Endothelial cell of umbilical vein (primary cell): Measurements from ENCODE around the gene C1orf198. TPM values are rescaled to one million over a fixed set of nuclear protein-coding genes. Genes with fewer than 3 reads are reported as not detected.
"Not testable (repeated sequence)": the region's sequence is repeated elsewhere in the genome, so short reads cannot be mapped to it uniquely, and the experiment has no call there.

ENCODE experiments used
- BruUV-seq: library from RNA; stranded (reverse); fragments of 400-500 nt; replicated peaks from 2 replicates; lab custom pipeline; 2021; lab: Mats Ljungman, UMichigan
- CTCF ChIA-PET: fragments of 300-600, 350-600 bp; sonication (Branson Sonifier 250); formaldehyde crosslinking; loops from one replicate; lab custom pipeline; 2021; ENCODE audit warnings: antibody characterized with exemption, inconsistent platforms; lab: Charles Lee
- POLR2A ChIA-PET: fragments of 300-600, 350-600 bp; sonication (Branson Sonifier 250); formaldehyde crosslinking; loops from one replicate; lab custom pipeline; 2021; ENCODE audit warnings: antibody characterized with exemption, inconsistent platforms; lab: Charles Lee
- DNase-seq: peaks from one replicate; pipeline ENCODE4 v3.0.0-alpha.2; 2011; ENCODE audit warnings: low read depth, low spot score
- FAIRE-seq: peaks from 2 replicates; lab custom pipeline; 2011; peaks lifted over from hg19 to GRCh38; lab: Jason Lieb, UNC
- H2AFZ ChIP-seq: 2 replicates; pipeline ENCODE4 v1.6.0; 2012; ENCODE audit warnings: low read depth, low read length, control low read depth, inconsistent platforms
- H3K27ac ChIP-seq: 2 replicates; pipeline ENCODE4 v1.5.1; 2011; ENCODE audit warnings: low read depth, mild to moderate bottlenecking, control low read depth, low read length, moderate library complexity; ENCODE audit not compliant: insufficient read depth
- H3K27me3 ChIP-seq, 2 experiments: 2 replicates each; pipeline versions ENCODE4 v1.6.0 to v1.6.1; 2011; ENCODE audit warnings: low read length in 2 of 2, mixed read lengths in 1 of 2; ENCODE audit not compliant: control insufficient read depth in 2 of 2, insufficient read depth in 2 of 2
- H3K36me3 ChIP-seq, 2 experiments: 2 replicates in 1 of 2; 3 replicates in 1 of 2; pipeline ENCODE4 v1.5.1; 2011; ENCODE audit warnings: low read length in 2 of 2, mild to moderate bottlenecking in 1 of 2, moderate library complexity in 1 of 2; ENCODE audit not compliant: control insufficient read depth in 2 of 2, insufficient read depth in 2 of 2; ENCODE audit errors: extremely low read depth in 1 of 2
- H3K4me1 ChIP-seq: 3 replicates; pipeline ENCODE4 v1.5.1; 2011; ENCODE audit warnings: mild to moderate bottlenecking, low read length; ENCODE audit not compliant: control insufficient read depth, insufficient read depth; ENCODE audit errors: extremely low read depth
- H3K4me2 ChIP-seq: 2 replicates; pipeline ENCODE4 v1.6.1; 2011; ENCODE audit warnings: low read length, control low read depth, mixed read lengths; ENCODE audit not compliant: insufficient read depth
- H3K4me3 ChIP-seq, 3 experiments: fragments of 200-600 bp in 1 of 3; sonication (generic), shearing (Covaris generic) in 1 of 3; replicated peaks in 1 of 3; 2 replicates each; pipeline ENCODE4 v1.5.1; 2011 to 2016; ENCODE audit warnings: control low read depth in 3 of 3, low read length in 3 of 3, mild to moderate bottlenecking in 2 of 3, inconsistent platforms in 1 of 3, low read depth in 1 of 3, moderate library complexity in 1 of 3; ENCODE audit not compliant: insufficient read depth in 1 of 3
- H3K79me2 ChIP-seq: 2 replicates; pipeline ENCODE4 v1.6.0; 2012; ENCODE audit warnings: low read length, inconsistent platforms; ENCODE audit not compliant: control insufficient read depth, insufficient read depth
- H3K9ac ChIP-seq: replicated peaks from 2 replicates; pipeline ENCODE3; 2011; ENCODE audit warnings: low read length, control low read depth; ENCODE audit not compliant: insufficient read depth; ENCODE audit errors: extremely low read depth
- H3K9me1 ChIP-seq: replicated peaks from 3 replicates; pipeline ENCODE4 v1.6.0; 2011; ENCODE audit warnings: mild to moderate bottlenecking, low read length; ENCODE audit not compliant: control insufficient read depth, insufficient read depth; ENCODE audit errors: extremely low read depth
- H3K9me3 ChIP-seq: replicated peaks from 2 replicates; pipeline ENCODE4 v1.5.1; 2012; ENCODE audit warnings: low read length, inconsistent platforms; ENCODE audit not compliant: control insufficient read depth, insufficient read depth
- H4K20me1 ChIP-seq: replicated peaks from 2 replicates; pipeline ENCODE3; 2011; ENCODE audit warnings: mild to moderate bottlenecking, low read length; ENCODE audit not compliant: control insufficient read depth, insufficient read depth; ENCODE audit errors: extremely low read depth
- MYC ChIP-seq: IDR thresholded peaks from one replicate; pipeline ENCODE4 v1.6.1; 2011; ENCODE audit warnings: mild to moderate bottlenecking, low read depth, low read length
- dilution Hi-C: fragments of 300-500 bp; cut with MboI; formaldehyde crosslinking; loops from one replicate; pipeline ENCODE4 v1.15.0; 2019; ENCODE audit warnings: low sequenced_read_pairs; ENCODE audit not compliant: extremely low pct_ligation_motif_present
- intact Hi-C: fragments of 100-400 bp; cut with micrococcal nuclease; formaldehyde crosslinking; loops from one replicate; pipeline ENCODE4 v1.10.0; 2022
- polyA plus RNA-seq, 4 experiments: library from polyadenylated mRNA; depleted of rRNA in 3 of 4; stranded (reverse) in 3 of 4; unstranded in 1 of 4; fragments of >200 nt; gene quantifications; 2 replicates each; pipeline versions ENCODE4 v1.2.1 to v1.2.3, GENCODE V29; 2011 to 2012; ENCODE audit warnings: missing spikeins in 1 of 4
- total RNA-seq: library from RNA; stranded (reverse); gene quantifications from 2 replicates; pipeline ENCODE4 v1.2.3, GENCODE V29; 2021

Gene C1orf198
- total and polyA plus RNA-seq, 2 donors (not counting 3 experiments of a cell fraction or from before 2014, with no cell fraction given): 21.2 to 29.2 TPM

DNA sequence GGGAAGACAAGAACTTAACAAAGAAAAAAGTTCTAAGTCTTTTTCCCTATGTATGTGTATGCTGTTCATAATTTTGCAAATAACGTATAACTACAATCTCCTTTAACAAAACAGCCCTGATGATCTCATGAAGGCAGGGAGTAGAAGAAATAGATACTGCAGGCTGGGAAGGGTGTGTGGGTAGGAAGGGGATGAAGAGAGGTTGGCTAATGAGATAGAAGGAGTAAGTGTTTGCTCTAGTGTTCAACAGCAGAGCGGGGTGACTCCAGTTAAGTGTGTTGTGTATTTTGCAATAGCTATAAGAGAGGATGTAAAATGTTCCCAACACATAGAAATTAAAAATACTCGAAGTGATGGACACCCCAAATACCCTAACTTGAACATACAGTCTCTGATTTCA is 20.1 kb downstream of the C1orf198 start:
- Histone ChIP-seq H3K9ac (no peak overlapping the region), H2AFZ (no peak overlapping the region), H3K27me3 (no peaks in the 10 kb centered on the region), H3K9me3 (no peaks in the 10 kb centered on the region), H3K4me3 (no peak overlapping the region), H3K27ac (no peak overlapping the region), H3K9me1 (no peaks in the 10 kb centered on the region), H4K20me1 (no peaks in the 10 kb centered on the region), H3K79me2 (no peaks in the 10 kb centered on the region), H3K4me2 (no peak overlapping the region), H3K4me1 (peaks cover 22% of the 10 kb centered on the region), H3K36me3 (peaks cover 0 to 2% of the 10 kb centered on the region in 2 experiments)
- FAIRE-seq: no peak
- BruUV-seq: no TSS peak
- CTCF ChIA-PET: no interaction called here
- POLR2A ChIA-PET: no interaction called here
- no peak for TF ChIP-seq MYC
- dilution Hi-C loops (no loop called here), intact Hi-C loops (loop anchor here (2.0 kb wide), 1 partner anchor 131 kb away; the partner anchor contains the start of genes ARV1 and TTC13)
- DNase-seq: no peak

- H3K9me3 ChIP-seq, CTCF ChIA-PET, H3K4me2 ChIP-seq, FAIRE-seq, H3K9ac ChIP-seq, H2AFZ ChIP-seq, dilution Hi-C loops, H3K27ac ChIP-seq, DNase-seq, H3K4me3 ChIP-seq, BruUV-seq, H3K9me1 ChIP-seq, H3K27me3 ChIP-seq, POLR2A ChIA-PET, H3K36me3 ChIP-seq, H3K79me2 ChIP-seq, intact Hi-C loops, H4K20me1 ChIP-seq: not testable (repeated sequence)
- peaks cover 16% of the 10 kb centered on the region for H3K4me1 ChIP-seq
Observed at GRCh38 chr1:230845184-230845583, 23.1 kb downstream of the C1orf198 start.
